Keratinocyte (primary cell): ENCODE data around the gene CORO1A. TPM values are rescaled to one million over a fixed set of nuclear protein-coding genes. Genes with fewer than 3 reads are reported as not detected.

Experiments used
- DNase-seq: peaks from one replicate; pipeline ENCODE4 v3.0.0-alpha.2; 2011; ENCODE audit warnings: low read depth, missing footprints, low spot score
- FAIRE-seq: peaks from 2 replicates; lab custom pipeline; 2011; peaks lifted over from hg19 to GRCh38; lab: Jason Lieb, UNC
- H2AFZ ChIP-seq: 2 replicates; pipeline ENCODE4 v1.6.0; 2012; ENCODE audit warnings: low read length, control low read depth, inconsistent platforms; ENCODE audit not compliant: control insufficient read depth
- H3K27ac ChIP-seq: 2 replicates; pipeline ENCODE4 v1.5.1; 2011; ENCODE audit warnings: low read length; ENCODE audit not compliant: control insufficient read depth, insufficient read depth
- H3K27me3 ChIP-seq: 3 replicates; pipeline ENCODE4 v1.6.0; 2011; ENCODE audit warnings: low read length; ENCODE audit not compliant: control insufficient read depth, insufficient read depth; ENCODE audit errors: extremely low read depth
- H3K36me3 ChIP-seq, 2 experiments: 2 replicates in 1 of 2; 3 replicates in 1 of 2; pipeline ENCODE4 v1.5.1; 2011; ENCODE audit warnings: low read length in 2 of 2, mild to moderate bottlenecking in 1 of 2; ENCODE audit not compliant: control insufficient read depth in 2 of 2, insufficient read depth in 2 of 2; ENCODE audit errors: extremely low read depth in 1 of 2
- H3K4me1 ChIP-seq: 3 replicates; pipeline ENCODE4 v1.5.1; 2011; ENCODE audit warnings: low read length; ENCODE audit not compliant: control insufficient read depth, insufficient read depth; ENCODE audit errors: extremely low read depth
- H3K4me2 ChIP-seq: 3 replicates; pipeline ENCODE4 v1.6.0; 2011; ENCODE audit warnings: low read depth, low read length; ENCODE audit not compliant: control insufficient read depth, insufficient read depth; ENCODE audit errors: extremely low read depth
- H3K4me3 ChIP-seq, 3 experiments: fragments of 200-600 bp in 1 of 3; sonication (generic) in 1 of 3; 2 replicates in 2 of 3; 3 replicates in 1 of 3; pipeline ENCODE4 v1.5.1; 2011 to 2016; ENCODE audit warnings: low read length in 3 of 3, mild to moderate bottlenecking in 3 of 3, control low read depth in 2 of 3, inconsistent platforms in 1 of 3, low read depth in 1 of 3, mixed read lengths in 1 of 3, mixed run types in 1 of 3, moderate library complexity in 1 of 3; ENCODE audit not compliant: control insufficient read depth in 2 of 3, insufficient read depth in 2 of 3; ENCODE audit errors: extremely low read depth in 1 of 3
- H3K79me2 ChIP-seq: 2 replicates; pipeline ENCODE4 v1.6.0; 2012; ENCODE audit warnings: low read length; ENCODE audit not compliant: control insufficient read depth, insufficient read depth
- H3K9ac ChIP-seq: 3 replicates; pipeline ENCODE4 v1.6.0; 2011; ENCODE audit warnings: low read length; ENCODE audit not compliant: control insufficient read depth, insufficient read depth; ENCODE audit errors: extremely low read depth
- H3K9me1 ChIP-seq: 3 replicates; pipeline ENCODE4 v1.6.0; 2011; ENCODE audit warnings: low read length; ENCODE audit not compliant: control insufficient read depth, insufficient read depth; ENCODE audit errors: extremely low read depth
- H3K9me3 ChIP-seq: 2 replicates; pipeline ENCODE4 v1.5.1; 2012; ENCODE audit warnings: low read depth, low read length; ENCODE audit not compliant: control insufficient read depth
- H4K20me1 ChIP-seq: 3 replicates; pipeline ENCODE4 v1.6.0; 2011; ENCODE audit warnings: low read length; ENCODE audit not compliant: control insufficient read depth, insufficient read depth; ENCODE audit errors: extremely low read depth
- CTCF ChIP-seq, 3 experiments: IDR thresholded peaks in 1 of 3; conservative IDR thresholded peaks in 1 of 3; optimal IDR thresholded peaks in 1 of 3; 2 replicates in 2 of 3; 3 replicates in 1 of 3; pipeline versions ENCODE3 to v1.5.1; 2011; ENCODE audit warnings: low read length in 3 of 3, mild to moderate bottlenecking in 3 of 3, moderate library complexity in 2 of 3, control low read depth in 1 of 3, inconsistent platforms in 1 of 3; ENCODE audit not compliant: insufficient read depth in 2 of 3; ENCODE audit errors: extremely low read depth in 1 of 3
- EZH2 ChIP-seq: IDR thresholded peaks from one replicate; pipeline ENCODE4 v1.6.1; 2012; ENCODE audit warnings: inconsistent platforms, mild to moderate bottlenecking, low read length, moderate library complexity
- dilution Hi-C: fragments of 300-500 bp; cut with MboI; formaldehyde crosslinking; loops from one replicate; pipeline ENCODE4 v1.7.0; 2020; ENCODE audit warnings: low sequenced_read_pairs; ENCODE audit not compliant: extremely low pct_ligation_motif_present
- polyA plus RNA-seq, 5 experiments: library from polyadenylated mRNA; depleted of rRNA in 3 of 5; stranded (reverse) in 3 of 5; stranded (forward) in 1 of 5; unstranded in 1 of 5; fragments of >200 nt; gene quantifications; 1 replicate in 1 of 5; 2 replicates in 3 of 5; 3 replicates in 1 of 5; pipeline versions ENCODE4 v1.2.1 to v1.2.3, GENCODE V29; 2011 to 2012; ENCODE audit warnings: missing spikeins in 2 of 5, low read depth in 1 of 5, low replicate concordance in 1 of 5

CORO1A gene
- polyA plus RNA-seq, 1 donor (not counting 4 experiments of a cell fraction or from before 2014, with no cell fraction given) = 2.8 TPM

- Histone ChIP-seq H3K4me3 (no peak overlapping the region), H3K79me2 (no peaks in the 10 kb centered on the region), H3K27ac (no peak overlapping the region), H2AFZ (no peak overlapping the region), H3K36me3 (no peaks in the 10 kb centered on the region), H3K27me3 (peaks cover 3% of the 10 kb centered on the region), H3K9me3 (no peaks in the 10 kb centered on the region), H3K9me1 (no peaks in the 10 kb centered on the region), H4K20me1 (no peaks in the 10 kb centered on the region), H3K9ac (no peak overlapping the region), H3K4me1 (no peaks in the 10 kb centered on the region), H3K4me2 (no peak overlapping the region)
- no peak for FAIRE-seq
- no peak for TF ChIP-seq EZH2
- no peak for TF ChIP-seq CTCF (optimal IDR thresholded peaks at IDR 0.05 in 1 of 3, IDR thresholded peaks at IDR 0.05 in 1 of 3, conservative IDR thresholded peaks at IDR 0.05 in 1 of 3; ENCODE audit: extremely low read depth in 1 of 3, insufficient read depth in 2 of 3, low read length in 3 of 3)
- DNase-seq = no peak
- dilution Hi-C loops = no loop called here
Observed at GRCh38 chr16:30143347-30143702, 40.1 kb upstream of the CORO1A start.

- Histone ChIP-seq H3K79me2 (no peaks in the 10 kb centered on the region), H3K4me3 (no peak overlapping the region), H2AFZ (no peak overlapping the region), H3K9me3 (no peaks in the 10 kb centered on the region), H3K9ac (no peak overlapping the region), H4K20me1 (no peaks in the 10 kb centered on the region), H3K36me3 (no peaks in the 10 kb centered on the region), H3K9me1 (no peaks in the 10 kb centered on the region), H3K4me2 (no peak overlapping the region), H3K27me3 (peaks cover 3% of the 10 kb centered on the region), H3K4me1 (no peaks in the 10 kb centered on the region), H3K27ac (no peak overlapping the region)
- dilution Hi-C loops = no loop called here
- FAIRE-seq = no peak
- TF ChIP-seq EZH2 = no peak
- DNase-seq = no peak
Observed at GRCh38 chr16:30144017-30144416, 39.4 kb upstream of the CORO1A start.

- Histone ChIP-seq H3K79me2 (no peaks in the 10 kb centered on the region), H3K4me1 (no peaks in the 10 kb centered on the region), H3K9me1 (no peaks in the 10 kb centered on the region), H3K9ac (no peak overlapping the region), H3K27me3 (peaks cover 3% of the 10 kb centered on the region), H3K4me3 (no peak overlapping the region), H3K9me3 (no peaks in the 10 kb centered on the region), H2AFZ (no peak overlapping the region), H4K20me1 (no peaks in the 10 kb centered on the region), H3K27ac (no peak overlapping the region), H3K36me3 (no peaks in the 10 kb centered on the region), H3K4me2 (no peak overlapping the region)
- FAIRE-seq = no peak
- TF ChIP-seq CTCF (optimal IDR thresholded peaks at IDR 0.05 in 1 of 3, IDR thresholded peaks at IDR 0.05 in 1 of 3, conservative IDR thresholded peaks at IDR 0.05 in 1 of 3; ENCODE audit: extremely low read depth in 1 of 3, insufficient read depth in 2 of 3, low read length in 3 of 3) (no peak), EZH2 (no peak)
- DNase-seq = no peak
- dilution Hi-C loops = no loop called here
Observed at GRCh38 chr16:30144917-30145316, 38.5 kb upstream of the CORO1A start.
